Mucosa of descending colon (tissue), 3 donors: ENCODE measurements around the gene CORT. TPM values are rescaled to one million over a fixed set of nuclear protein-coding genes. Genes with fewer than 3 reads are reported as not detected.
"Not testable (repeated sequence)": the region's sequence is repeated elsewhere in the genome, so short reads cannot be mapped to it uniquely, and the experiment has no call there.

Source experiments
- ATAC-seq: fragments of 200-7000 bp; cut with Tn5 transposase; one replicate; pipeline ENCODE4 v1.9.1; 2020; ENCODE audit warnings: mild to moderate bottlenecking, moderate library complexity
- DNase-seq, 3 donors: peaks; one replicate each; pipeline ENCODE4 v3.0.0-alpha.2; 2020
- H3K36me3 ChIP-seq: fragments of 200-600 bp; one replicate; pipeline ENCODE4 v1.8.0; 2021; ENCODE audit warnings: low read depth, mild to moderate bottlenecking
- H3K4me1 ChIP-seq: fragments of 200-600 bp; one replicate; pipeline ENCODE4 v1.8.0; 2021; ENCODE audit warnings: low read depth, mild to moderate bottlenecking
- H3K4me3 ChIP-seq: fragments of 200-600 bp; one replicate; pipeline ENCODE4 v1.8.0; 2021; ENCODE audit warnings: mild to moderate bottlenecking
- H3K9me3 ChIP-seq: fragments of 200-600 bp; one replicate; pipeline ENCODE4 v1.8.0; 2021; ENCODE audit warnings: mild to moderate bottlenecking
- intact Hi-C, 2 donors: fragments of 100-400 bp; cut with DNase I in 1 of 2; cut with micrococcal nuclease in 1 of 2; formaldehyde crosslinking; loops; one replicate each; pipeline versions ENCODE4 v1.11.0 to v1.11.1; 2022; cut with DNase I, micrococcal nuclease
- total RNA-seq, 3 donors: library from RNA; stranded (reverse); fragmentation: NEBNext Ultra II Directional in 2 of 3; extraction: Animal tissue kit (Norgen Biotek cat#: 25700) in 2 of 3; gene quantifications; one replicate each; pipeline versions ENCODE4 v1.2.1 to v1.2.4, GENCODE V29; 2021 to 2023
- TF ChIP-seq, protein P1 (sequence below): fragments of 200-600 bp; IDR thresholded peaks from one replicate; pipeline ENCODE4 v1.8.0; 2022; ENCODE audit warnings: antibody characterized with exemption, mild to moderate bottlenecking
- donor health status: DM: no; HTN: no; CAD: no; lungs with moderate emphysema.
- donor health status: DM: no; HTN: no; CAD: no.
- donor health status: DM: no; HTN: yes; CAD: no.

Gene CORT
- total RNA-seq, 3 donors from 2014 or later: 0.32 to 0.43 TPM; not detected in 1

DNA sequence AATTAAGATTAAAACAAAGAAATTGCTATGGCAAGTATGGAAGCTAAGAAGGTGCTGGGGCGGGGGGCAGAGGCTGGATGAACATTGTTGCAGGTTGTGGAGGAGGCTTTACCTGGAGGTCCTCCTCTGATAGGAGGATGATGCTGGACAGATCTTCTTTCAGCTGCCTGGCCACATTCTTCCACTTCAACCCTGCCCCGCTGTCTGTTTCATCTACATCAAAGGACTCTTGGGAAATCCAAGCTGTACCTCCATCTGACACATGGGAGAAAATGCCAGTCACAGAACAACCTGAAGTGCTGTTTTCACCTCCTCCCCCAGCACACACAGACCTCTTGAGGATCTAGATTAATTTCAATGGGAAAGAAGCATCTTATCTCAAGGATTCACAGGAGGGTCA, 17.2 kb downstream of the CORT start:
- DNase-seq (no peak), ATAC-seq (no peak)
- intact Hi-C loops: no loop called here
- Histone ChIP-seq H3K4me1 (peaks cover 5% of the 10 kb centered on the region), H3K4me3 (no peak overlapping the region), H3K9me3 (no peaks in the 10 kb centered on the region), H3K36me3 (peaks cover 8% of the 10 kb centered on the region)
- TF ChIP-seq, protein P1, sequence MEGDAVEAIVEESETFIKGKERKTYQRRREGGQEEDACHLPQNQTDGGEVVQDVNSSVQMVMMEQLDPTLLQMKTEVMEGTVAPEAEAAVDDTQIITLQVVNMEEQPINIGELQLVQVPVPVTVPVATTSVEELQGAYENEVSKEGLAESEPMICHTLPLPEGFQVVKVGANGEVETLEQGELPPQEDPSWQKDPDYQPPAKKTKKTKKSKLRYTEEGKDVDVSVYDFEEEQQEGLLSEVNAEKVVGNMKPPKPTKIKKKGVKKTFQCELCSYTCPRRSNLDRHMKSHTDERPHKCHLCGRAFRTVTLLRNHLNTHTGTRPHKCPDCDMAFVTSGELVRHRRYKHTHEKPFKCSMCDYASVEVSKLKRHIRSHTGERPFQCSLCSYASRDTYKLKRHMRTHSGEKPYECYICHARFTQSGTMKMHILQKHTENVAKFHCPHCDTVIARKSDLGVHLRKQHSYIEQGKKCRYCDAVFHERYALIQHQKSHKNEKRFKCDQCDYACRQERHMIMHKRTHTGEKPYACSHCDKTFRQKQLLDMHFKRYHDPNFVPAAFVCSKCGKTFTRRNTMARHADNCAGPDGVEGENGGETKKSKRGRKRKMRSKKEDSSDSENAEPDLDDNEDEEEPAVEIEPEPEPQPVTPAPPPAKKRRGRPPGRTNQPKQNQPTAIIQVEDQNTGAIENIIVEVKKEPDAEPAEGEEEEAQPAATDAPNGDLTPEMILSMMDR: no peak

- no peak for ATAC-seq
These were observed 20.2 kb downstream of the CORT start for GRCh38 chr1:10470043-10470442.

DNA sequence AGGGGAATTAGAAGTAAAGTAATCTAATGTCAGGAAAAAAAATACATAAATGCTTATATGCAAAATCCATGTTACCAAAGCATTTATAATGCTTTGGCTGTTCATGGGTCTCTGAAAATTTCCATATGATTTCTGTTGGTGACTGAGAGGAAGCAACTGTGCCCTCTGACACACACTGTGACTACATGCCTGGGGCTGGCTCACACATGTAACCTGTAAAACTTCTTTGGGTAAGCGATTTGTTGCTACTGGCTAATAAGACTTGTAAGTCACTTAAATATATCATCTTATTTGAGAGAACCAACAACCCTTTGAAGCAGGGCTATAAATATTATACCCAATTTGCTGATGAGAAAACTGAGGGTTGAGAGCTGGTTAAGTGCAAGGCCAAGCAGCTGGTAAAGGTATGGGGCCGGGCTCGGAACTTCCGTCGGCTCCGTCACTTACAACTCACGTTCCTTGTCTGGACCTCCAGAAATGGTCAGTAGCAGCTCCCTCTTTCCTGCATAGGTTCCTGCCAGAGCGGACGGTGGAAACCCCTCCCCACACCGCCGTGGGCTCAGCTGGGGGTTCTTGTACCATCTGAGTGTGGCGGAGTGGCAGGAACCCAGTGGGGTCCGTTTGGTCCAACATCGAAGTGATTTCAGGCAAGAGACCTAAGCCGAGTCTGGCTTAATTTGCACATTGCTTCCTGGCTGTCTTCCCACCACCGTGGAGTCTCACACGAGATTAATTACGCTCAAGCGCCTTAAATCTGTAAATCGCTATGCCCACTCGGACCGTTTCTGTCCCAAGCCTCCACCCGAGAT, 21.8 kb downstream of the CORT start:
- Histone ChIP-seq H3K9me3 (no peaks in the 10 kb centered on the region), H3K36me3 (no peaks in the 10 kb centered on the region), H3K4me1 (peaks cover 17% of the 10 kb centered on the region), H3K4me3 (peak overlapping the region; percentile 55)
- intact Hi-C loops: no loop called here
- ATAC-seq: peak; percentile 4
- TF ChIP-seq, protein P1: no peak
- DNase-seq: no peak

More at GRCh38 chr1:10470043-10470442, 20.2 kb downstream of the CORT start:
- Histone ChIP-seq H3K9me3 (no peaks in the 10 kb centered on the region), H3K4me1 (peaks cover 10% of the 10 kb centered on the region), H3K4me3 (no peak overlapping the region), H3K36me3 (no peaks in the 10 kb centered on the region)
- no peak for DNase-seq
- intact Hi-C loops: no loop called here
- TF ChIP-seq, protein P1: no peak

DNA sequence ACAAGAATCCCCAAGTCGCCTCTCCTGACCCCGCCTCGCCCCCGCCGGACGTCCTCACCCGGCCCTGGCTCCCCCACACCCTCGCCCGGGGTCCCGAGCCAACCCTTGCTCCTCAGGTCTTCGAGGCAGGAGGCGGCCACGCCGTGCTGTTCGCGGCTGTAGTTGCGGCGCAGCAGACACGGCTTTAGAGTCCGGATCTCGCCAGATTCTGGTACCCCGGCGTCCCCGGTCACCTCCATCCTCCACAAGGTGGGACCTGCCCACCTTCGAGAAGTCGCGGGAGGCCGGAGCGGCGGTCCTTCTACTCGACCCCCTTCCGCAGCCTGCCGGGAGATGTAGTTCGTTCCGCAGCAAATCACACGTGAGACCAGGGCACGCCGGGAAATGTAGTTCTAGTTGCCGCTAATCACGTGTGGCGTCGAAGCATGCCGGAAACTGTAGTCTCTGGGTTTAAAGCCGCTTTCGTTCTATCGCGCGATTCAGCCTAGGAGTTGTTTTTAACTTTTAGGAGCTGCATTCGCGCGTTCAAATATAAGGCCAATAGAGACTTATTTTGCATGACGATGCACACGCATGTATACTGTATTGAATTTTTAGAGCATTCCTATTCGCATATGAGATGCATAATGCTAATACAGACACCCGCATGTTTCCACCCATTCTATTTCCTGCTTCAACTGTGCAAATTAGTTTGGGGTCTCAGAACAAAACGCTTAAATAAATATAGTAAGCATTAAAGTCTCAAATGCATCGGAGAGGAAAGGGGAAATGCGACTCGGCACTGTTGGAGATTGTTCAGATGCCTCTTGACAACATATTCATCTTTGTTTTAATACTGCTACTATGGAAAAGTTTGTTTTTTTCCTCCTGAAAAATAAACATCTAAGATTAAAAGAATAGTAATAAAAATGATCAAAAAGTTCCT, 22.7 kb downstream of the CORT start, which contains the start of gene DFFA:
TSS of gene DFFA (minus strand) at position 310 of the 925 bp plus-strand sequence. CDS start at position 239, 71 bp downstream.
- ATAC-seq (peak; percentile 91), DNase-seq (peak; percentile 91 to 98 (median 95))
- H3K9me3 ChIP-seq: no peaks in the 10 kb centered on the region
- no peaks in the 10 kb centered on the region for H3K36me3 ChIP-seq
- TF ChIP-seq, protein P1: no peak
- H3K4me1 ChIP-seq: peaks cover 17% of the 10 kb centered on the region
- peak within 1 kb of the TSS; percentile 55 for H3K4me3 ChIP-seq
- intact Hi-C loops: no loop called here

GRCh38 chr1:10473145-10473765, 23.4 kb downstream of the CORT start:
- DNase-seq (peak in 1 of 3 donors; percentile 17), ATAC-seq (no peak)
- Histone ChIP-seq H3K4me3 (no peak overlapping the region), H3K4me1 (peaks cover 17% of the 10 kb centered on the region), H3K9me3 (no peaks in the 10 kb centered on the region), H3K36me3 (no peaks in the 10 kb centered on the region)
- intact Hi-C loops: no loop called here
- TF ChIP-seq, protein P1: no peak

- peaks cover 17% of the 10 kb centered on the region for H3K4me1 ChIP-seq
- intact Hi-C loops, H3K4me3 ChIP-seq, DNase-seq, ATAC-seq, H3K9me3 ChIP-seq, H3K36me3 ChIP-seq: not testable (repeated sequence)
These were observed 24.4 kb downstream of the CORT start for GRCh38 chr1:10474309-10474612.
